DOHH2 (cell line): ENCODE measurements around the gene BTG4.

ENCODE experiments used
- EZH2phosphoT487 ChIP-seq: fragments of 200-600 bp; sonication (generic); IDR thresholded peaks from 2 replicates; pipeline ENCODE4 v1.6.1; 2017; ENCODE audit warnings: borderline replicate concordance, mild to moderate bottlenecking, antibody characterized with exemption, low read length, moderate library complexity, mixed read lengths
- TF ChIP-seq, protein P1 (sequence below): fragments of 200-600 bp; sonication (generic); IDR thresholded peaks from one replicate; pipeline ENCODE4 v1.5.1; 2014; ENCODE audit warnings: antibody characterized with exemption, mild to moderate bottlenecking, low read depth, low read length; ENCODE audit not compliant: poor library complexity, severe bottlenecking

GRCh38 chr11:111555255-111555654 lies 43.1 kb upstream of the BTG4 start:
- TF ChIP-seq, protein P1, sequence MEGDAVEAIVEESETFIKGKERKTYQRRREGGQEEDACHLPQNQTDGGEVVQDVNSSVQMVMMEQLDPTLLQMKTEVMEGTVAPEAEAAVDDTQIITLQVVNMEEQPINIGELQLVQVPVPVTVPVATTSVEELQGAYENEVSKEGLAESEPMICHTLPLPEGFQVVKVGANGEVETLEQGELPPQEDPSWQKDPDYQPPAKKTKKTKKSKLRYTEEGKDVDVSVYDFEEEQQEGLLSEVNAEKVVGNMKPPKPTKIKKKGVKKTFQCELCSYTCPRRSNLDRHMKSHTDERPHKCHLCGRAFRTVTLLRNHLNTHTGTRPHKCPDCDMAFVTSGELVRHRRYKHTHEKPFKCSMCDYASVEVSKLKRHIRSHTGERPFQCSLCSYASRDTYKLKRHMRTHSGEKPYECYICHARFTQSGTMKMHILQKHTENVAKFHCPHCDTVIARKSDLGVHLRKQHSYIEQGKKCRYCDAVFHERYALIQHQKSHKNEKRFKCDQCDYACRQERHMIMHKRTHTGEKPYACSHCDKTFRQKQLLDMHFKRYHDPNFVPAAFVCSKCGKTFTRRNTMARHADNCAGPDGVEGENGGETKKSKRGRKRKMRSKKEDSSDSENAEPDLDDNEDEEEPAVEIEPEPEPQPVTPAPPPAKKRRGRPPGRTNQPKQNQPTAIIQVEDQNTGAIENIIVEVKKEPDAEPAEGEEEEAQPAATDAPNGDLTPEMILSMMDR: no peak
- TF ChIP-seq EZH2phosphoT487: no peak
